Neural progenitor cell (in vitro differentiated cells): ENCODE measurements around the gene ARHGEF40. TPM values are rescaled to one million over a fixed set of nuclear protein-coding genes. Genes with fewer than 3 reads are reported as not detected.

Experiments
- DNase-seq: peaks from one replicate; pipeline ENCODE4 v3.0.0-alpha.2; 2016; ENCODE audit warnings: low spot score
- H2AFZ ChIP-seq: fragments of 200-600 bp; sonication (generic); replicated peaks from 2 replicates; pipeline ENCODE4 v1.6.1; 2016; ENCODE audit warnings: antibody characterized with exemption
- H3F3A ChIP-seq: fragments of 200-600 bp; sonication (generic); 2 replicates; pipeline ENCODE4 v1.6.1; 2016; ENCODE audit warnings: antibody characterized with exemption, low read depth
- H3K27ac ChIP-seq: fragments of 200-600 bp; sonication (generic); 2 replicates; pipeline ENCODE4 v1.5.1; 2016; ENCODE audit warnings: mild to moderate bottlenecking
- H3K27me3 ChIP-seq: fragments of 200-600 bp; sonication (generic); 2 replicates; pipeline ENCODE4 v1.6.1; 2016; ENCODE audit warnings: mild to moderate bottlenecking, moderate library complexity
- H3K36me3 ChIP-seq: fragments of 200-600 bp; sonication (generic); 2 replicates; pipeline ENCODE4 v1.5.1; 2016
- H3K4me1 ChIP-seq: fragments of 200-600 bp; sonication (generic); 2 replicates; pipeline ENCODE4 v1.6.1; 2016; ENCODE audit warnings: mixed run types
- H3K4me2 ChIP-seq: fragments of 200-600 bp; sonication (generic); 2 replicates; pipeline ENCODE4 v1.6.1; 2016
- H3K4me3 ChIP-seq: fragments of 200-600 bp; sonication (generic); 2 replicates; pipeline ENCODE4 v1.5.1; 2016
- H3K79me2 ChIP-seq: fragments of 200-600 bp; sonication (generic); 2 replicates; pipeline ENCODE4 v1.6.1; 2016; ENCODE audit warnings: low read depth
- H3K9ac ChIP-seq: fragments of 200-600 bp; sonication (generic); 2 replicates; pipeline ENCODE4 v1.6.1; 2016
- H3K9me3 ChIP-seq: fragments of 200-600 bp; sonication (generic); 2 replicates; pipeline ENCODE4 v1.5.1; 2016; ENCODE audit warnings: low read depth
- H4K20me1 ChIP-seq: fragments of 200-600 bp; sonication (generic); 2 replicates; pipeline ENCODE4 v1.6.1; 2016; ENCODE audit warnings: low read depth
- H3K27ac Mint-ChIP-seq: 3 replicates; pipeline ENCODE4 v1.8.0; 2021; ENCODE audit warnings: mixed read lengths
- H3K27me3 Mint-ChIP-seq: 2 replicates; pipeline ENCODE4 v1.8.0; 2022; ENCODE audit warnings: low read depth, mild to moderate bottlenecking, inconsistent platforms, moderate library complexity, mixed read lengths; ENCODE audit not compliant: insufficient read depth
- H3K36me3 Mint-ChIP-seq: 3 replicates; pipeline ENCODE4 v1.8.0; 2021; ENCODE audit warnings: mixed read lengths
- H3K4me1 Mint-ChIP-seq: 3 replicates; pipeline ENCODE4 v1.8.0; 2021; ENCODE audit warnings: mixed read lengths
- H3K4me3 Mint-ChIP-seq: 3 replicates; pipeline ENCODE4 v1.8.0; 2021; ENCODE audit warnings: mild to moderate bottlenecking, moderate library complexity, mixed read lengths
- H3K9me3 Mint-ChIP-seq: 3 replicates; pipeline ENCODE4 v1.8.0; 2020; ENCODE audit warnings: mixed read lengths
- CTCF ChIP-seq: fragments of 200-600 bp; sonication (generic); IDR thresholded peaks from 2 replicates; pipeline ENCODE4 v1.5.1; 2017; ENCODE audit warnings: antibody characterized with exemption, mild to moderate bottlenecking
- EZH2 ChIP-seq: fragments of 200-600 bp; sonication (generic); IDR thresholded peaks from 2 replicates; pipeline ENCODE4 v1.6.1; 2017; ENCODE audit warnings: antibody characterized with exemption, mild to moderate bottlenecking, moderate library complexity
- EZH2phosphoT487 ChIP-seq: fragments of 200-600 bp; sonication (generic); IDR thresholded peaks from 2 replicates; pipeline ENCODE4 v1.6.1; 2017; ENCODE audit warnings: antibody characterized with exemption
- total RNA-seq: library from RNA; depleted of rRNA; stranded (reverse); fragments of >200 nt; gene quantifications from 2 replicates; pipeline ENCODE4 v1.2.3, GENCODE V29; 2015; ENCODE audit warnings: low replicate concordance

The ARHGEF40 gene
- total RNA-seq, 1 donor from 2014 or later: 15.0 TPM

DNA sequence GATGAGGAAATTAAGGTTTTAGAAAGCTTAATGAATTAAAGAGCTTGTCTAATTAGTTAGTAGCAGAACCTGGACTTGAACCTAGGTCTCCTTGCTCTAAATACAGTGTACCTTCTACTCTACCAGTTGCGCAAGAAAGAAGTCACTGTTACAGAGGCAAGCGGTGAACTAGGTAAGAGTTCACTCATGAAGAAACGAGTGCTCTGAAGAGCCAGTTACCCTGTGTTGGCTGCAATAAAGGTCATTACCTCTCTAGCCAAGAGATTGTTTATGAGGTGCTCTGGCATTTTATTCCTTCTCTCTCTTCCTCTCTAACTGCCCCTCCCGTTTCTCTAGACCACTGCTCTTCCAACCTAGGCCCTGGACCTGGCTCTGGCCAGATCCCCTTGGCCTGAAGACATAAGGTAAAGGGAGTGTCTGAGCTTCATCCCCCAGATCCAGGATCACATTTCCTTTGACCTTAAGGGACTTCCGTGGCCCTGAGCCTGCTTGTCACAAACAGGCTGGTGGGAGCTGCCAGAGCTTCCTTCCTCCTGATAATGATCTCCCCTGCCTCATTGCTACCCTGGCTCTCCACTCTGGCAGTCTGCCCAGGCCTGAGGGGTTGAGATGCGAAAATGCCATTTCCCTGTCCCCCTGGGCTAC is 26.0 kb upstream of the ARHGEF40 start:
- H2AFZ ChIP-seq: no peak overlapping the region
- no peak for DNase-seq
- no peaks in the 10 kb centered on the region for H3K79me2 ChIP-seq
- H3K4me1 Mint-ChIP-seq: peaks cover 14% of the 10 kb centered on the region
- H3K9me3 Mint-ChIP-seq: no peaks in the 10 kb centered on the region
- H3K36me3 ChIP-seq: no peaks in the 10 kb centered on the region
- H3K27ac ChIP-seq: no peak overlapping the region
- TF ChIP-seq CTCF (no peak), EZH2 (no peak), EZH2phosphoT487 (no peak)
- H3K9me3 ChIP-seq: no peaks in the 10 kb centered on the region
- no peaks in the 10 kb centered on the region for H3K36me3 Mint-ChIP-seq
- no peak overlapping the region for H3K27ac Mint-ChIP-seq
- H3K4me3 Mint-ChIP-seq: no peak overlapping the region
- peaks cover 5% of the 10 kb centered on the region for H3K4me1 ChIP-seq
- no peak overlapping the region for H3K4me3 ChIP-seq
- no peaks in the 10 kb centered on the region for H4K20me1 ChIP-seq
- no peak overlapping the region for H3K9ac ChIP-seq
- no peak overlapping the region for H3K4me2 ChIP-seq
- no peaks in the 10 kb centered on the region for H3F3A ChIP-seq
- peaks cover 10% of the 10 kb centered on the region for H3K27me3 ChIP-seq
- peaks cover 6% of the 10 kb centered on the region for H3K27me3 Mint-ChIP-seq

DNA sequence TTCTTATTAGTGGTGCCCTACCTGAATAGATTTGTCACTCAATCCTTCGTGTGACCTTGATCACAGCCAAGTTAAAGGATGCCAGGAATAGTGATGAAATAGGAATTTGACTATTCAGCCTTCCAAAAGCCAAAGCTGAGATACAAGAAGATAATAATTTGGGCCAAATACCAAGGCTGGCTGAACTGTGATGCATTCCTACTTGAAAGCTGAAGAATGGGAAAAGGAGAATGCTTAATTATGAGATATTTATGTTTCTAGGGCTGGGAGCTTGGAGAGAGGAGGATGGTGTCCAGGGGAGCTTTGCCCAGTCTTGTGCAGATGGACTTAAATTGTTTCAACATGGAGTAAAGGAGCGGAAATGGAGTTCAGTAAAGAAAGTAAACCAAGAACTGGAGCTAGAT is 22.7 kb upstream of the ARHGEF40 start:
- Histone ChIP-seq H3K27me3 (peaks cover 10% of the 10 kb centered on the region), H3K4me2 (no peak overlapping the region), H3K9me3 (no peaks in the 10 kb centered on the region), H3K36me3 (no peaks in the 10 kb centered on the region), H3K79me2 (no peaks in the 10 kb centered on the region), H3K4me3 (no peak overlapping the region), H3K4me1 (no peaks in the 10 kb centered on the region), H3K27ac (no peak overlapping the region), H3K9ac (no peak overlapping the region), H2AFZ (no peak overlapping the region), H3F3A (no peaks in the 10 kb centered on the region), H4K20me1 (no peaks in the 10 kb centered on the region)
- Mint-ChIP-seq H3K4me3 (no peak overlapping the region), H3K4me1 (no peaks in the 10 kb centered on the region), H3K36me3 (no peaks in the 10 kb centered on the region), H3K9me3 (no peaks in the 10 kb centered on the region), H3K27me3 (peaks cover 6% of the 10 kb centered on the region), H3K27ac (no peak overlapping the region)
- no peak for DNase-seq
- TF ChIP-seq CTCF (no peak), EZH2 (no peak), EZH2phosphoT487 (no peak)

DNA sequence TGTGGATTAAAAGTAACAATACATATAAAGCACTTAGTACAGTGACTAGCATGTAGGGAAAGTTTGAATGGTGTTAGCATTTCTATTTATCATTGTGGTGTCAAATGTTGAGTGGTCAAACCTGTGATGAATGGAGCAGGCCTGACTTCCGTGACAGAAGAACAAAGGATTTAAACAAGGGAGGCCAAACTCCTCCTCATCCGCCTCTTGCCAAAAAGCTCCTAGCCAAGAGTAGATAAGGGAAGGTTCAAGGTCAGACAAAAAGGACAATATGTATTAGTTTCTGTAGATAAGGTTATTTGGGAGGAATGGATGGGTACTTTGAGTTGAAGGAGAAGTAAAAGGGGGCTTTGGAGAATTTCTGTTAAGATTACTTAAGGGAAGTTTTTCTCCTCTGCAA is 21.5 kb upstream of the ARHGEF40 start:
- Mint-ChIP-seq H3K4me1 (no peaks in the 10 kb centered on the region), H3K9me3 (no peaks in the 10 kb centered on the region), H3K4me3 (no peak overlapping the region), H3K27me3 (peaks cover 2% of the 10 kb centered on the region), H3K36me3 (no peaks in the 10 kb centered on the region), H3K27ac (peak overlapping the region; percentile 15)
- Histone ChIP-seq H3K36me3 (no peaks in the 10 kb centered on the region), H4K20me1 (no peaks in the 10 kb centered on the region), H3K4me3 (no peak overlapping the region), H3F3A (no peaks in the 10 kb centered on the region), H3K9ac (no peak overlapping the region), H3K9me3 (no peaks in the 10 kb centered on the region), H3K4me2 (no peak overlapping the region), H3K4me1 (no peaks in the 10 kb centered on the region), H3K27ac (no peak overlapping the region), H2AFZ (no peak overlapping the region), H3K27me3 (peaks cover 10% of the 10 kb centered on the region), H3K79me2 (no peaks in the 10 kb centered on the region)
- no peak for DNase-seq
- no peak for TF ChIP-seq EZH2phosphoT487
- no peak for TF ChIP-seq CTCF
- no peak for TF ChIP-seq EZH2
